HG02798 (cell line): Measurements from ENCODE around the gene MRPL34.
"Not testable (repeated sequence)": the region's sequence is repeated elsewhere in the genome, so short reads cannot be mapped to it uniquely, and the experiment has no call there.

Experiments used
- ATAC-seq: cut with Tn5 transposase; IDR thresholded peaks from one replicate; pipeline ENCODE4 v1.9.1; 2021; ENCODE audit warnings: mild to moderate bottlenecking; ENCODE audit not compliant: unreplicated experiment, poor library complexity

The MRPL34 gene

GRCh38 chr19:17283504-17283996, 22.1 kb upstream of the MRPL34 start:
- ATAC-seq: no peak

GRCh38 chr19:17285415-17286135, 20.1 kb upstream of the MRPL34 start:
- ATAC-seq: no peak

GRCh38 chr19:17286263-17286662, 19.4 kb upstream of the MRPL34 start:
- ATAC-seq: no peak

GRCh38 chr19:17286752-17287151, 18.9 kb upstream of the MRPL34 start:
- no peak for ATAC-seq

- ATAC-seq: peak; percentile 43
Observed at GRCh38 chr19:17289489-17289888, 16.2 kb upstream of the MRPL34 start.

- ATAC-seq: peak; percentile 73
Observed at GRCh38 chr19:17292301-17293074, 13.2 kb upstream of the MRPL34 start.

GRCh38 chr19:17293605-17294004, 12.1 kb upstream of the MRPL34 start:
- no peak for ATAC-seq

GRCh38 chr19:17294051-17294891, 11.4 kb upstream of the MRPL34 start:
- ATAC-seq: no peak

- not testable (repeated sequence) for ATAC-seq
Observed at GRCh38 chr19:17295551-17295950, 10.1 kb upstream of the MRPL34 start.

- no peak for ATAC-seq
Observed at GRCh38 chr19:17296273-17296672, 9.4 kb upstream of the MRPL34 start.

GRCh38 chr19:17296976-17297375, 8.7 kb upstream of the MRPL34 start:
- no peak for ATAC-seq

GRCh38 chr19:17300992-17301619, 4.6 kb upstream of the MRPL34 start:
- no peak for ATAC-seq

- no peak for ATAC-seq
Observed at GRCh38 chr19:17302391-17303166, 3.1 kb upstream of the MRPL34 start.

GRCh38 chr19:17303167-17303939, 2.3 kb upstream of the MRPL34 start, which contains the start of gene ABHD8:
ABHD8 (minus strand) TSS chr19:17303425; CDS start chr19:17301616, 1,809 bp downstream.
- ATAC-seq: peak; percentile 71

- no peak for ATAC-seq
Observed at GRCh38 chr19:17303940-17304267, 1.8 kb upstream of the MRPL34 start.

- ATAC-seq: no peak
Observed at GRCh38 chr19:17304386-17305215, 1.1 kb upstream of the MRPL34 start.

- no peak for ATAC-seq
Observed at GRCh38 chr19:17305216-17305516, 506 bp upstream of the MRPL34 start.

- no peak for ATAC-seq
Observed at GRCh38 chr19:17306285-17306714, 628 bp downstream of the MRPL34 start.
